ENCODE results near the gene FGF8.

DNA sequence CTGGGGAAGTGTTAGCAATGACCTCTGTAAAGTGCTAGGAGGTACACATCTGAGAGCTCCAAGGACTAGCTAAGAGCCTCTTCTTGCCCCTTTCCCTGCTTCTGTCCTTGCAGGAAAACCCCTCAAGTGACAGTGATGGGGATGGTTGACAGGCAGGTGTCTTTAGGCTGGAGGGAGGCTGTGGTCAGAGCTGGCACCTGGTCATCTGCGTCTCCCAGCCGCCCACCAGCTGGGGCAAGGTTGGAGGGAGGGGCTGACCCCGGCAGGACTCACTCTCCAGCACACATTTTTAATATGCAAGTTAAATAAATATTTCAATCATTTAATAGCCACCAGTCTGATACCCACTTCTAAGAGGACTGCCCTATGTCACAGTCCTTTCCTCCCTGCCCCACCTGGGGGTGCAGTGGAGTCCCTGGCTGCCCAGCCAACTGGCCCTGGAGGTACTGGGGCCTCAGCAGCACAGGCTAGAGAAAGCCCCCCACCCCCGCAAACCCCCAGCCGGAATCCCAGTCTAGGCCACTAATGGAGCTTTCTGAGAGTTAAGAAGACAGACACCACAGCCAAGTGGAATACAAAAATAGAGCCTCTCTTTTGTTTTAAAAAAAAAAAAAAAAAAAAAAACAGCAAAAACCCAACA, 6.3 kb downstream of the FGF8 start:
- TF ChIP-seq POLR2AphosphoS5 (IDR thresholded peaks at IDR 0.05; ENCODE audit: insufficient read depth, low read depth, low read length) (no peak), JUN (IDR thresholded peaks at IDR 0.05; ENCODE audit: borderline replicate concordance, insufficient read depth, insufficient read length, low read depth) (no peak), EZH2 (IDR thresholded peaks at IDR 0.05; ENCODE audit: borderline replicate concordance, low read depth, low read length, severe bottlenecking) (no peak), POLR2A (IDR thresholded peaks at IDR 0.05; ENCODE audit: low read depth, low read length) (no peak), MYC (IDR thresholded peaks at IDR 0.05; ENCODE audit: low read depth, low read length) (no peak), FOS (IDR thresholded peaks at IDR 0.05; ENCODE audit: borderline replicate concordance, insufficient read depth, low read length) (no peak)
- TF ChIP-seq, protein P1, sequence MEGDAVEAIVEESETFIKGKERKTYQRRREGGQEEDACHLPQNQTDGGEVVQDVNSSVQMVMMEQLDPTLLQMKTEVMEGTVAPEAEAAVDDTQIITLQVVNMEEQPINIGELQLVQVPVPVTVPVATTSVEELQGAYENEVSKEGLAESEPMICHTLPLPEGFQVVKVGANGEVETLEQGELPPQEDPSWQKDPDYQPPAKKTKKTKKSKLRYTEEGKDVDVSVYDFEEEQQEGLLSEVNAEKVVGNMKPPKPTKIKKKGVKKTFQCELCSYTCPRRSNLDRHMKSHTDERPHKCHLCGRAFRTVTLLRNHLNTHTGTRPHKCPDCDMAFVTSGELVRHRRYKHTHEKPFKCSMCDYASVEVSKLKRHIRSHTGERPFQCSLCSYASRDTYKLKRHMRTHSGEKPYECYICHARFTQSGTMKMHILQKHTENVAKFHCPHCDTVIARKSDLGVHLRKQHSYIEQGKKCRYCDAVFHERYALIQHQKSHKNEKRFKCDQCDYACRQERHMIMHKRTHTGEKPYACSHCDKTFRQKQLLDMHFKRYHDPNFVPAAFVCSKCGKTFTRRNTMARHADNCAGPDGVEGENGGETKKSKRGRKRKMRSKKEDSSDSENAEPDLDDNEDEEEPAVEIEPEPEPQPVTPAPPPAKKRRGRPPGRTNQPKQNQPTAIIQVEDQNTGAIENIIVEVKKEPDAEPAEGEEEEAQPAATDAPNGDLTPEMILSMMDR (IDR thresholded peaks at IDR 0.05; ENCODE audit: extremely low read depth in 1 of 2, insufficient read depth in 1 of 2, low read depth in 1 of 2, low read length in 2 of 2) = no peak

Measured in endothelial cell of umbilical vein (primary cell).